HEK293 (cell line): ENCODE results near the gene PRF1.

Experiments
- CTCF ChIP-seq: fragments of 450-650 bp; formaldehyde crosslinking; IDR thresholded peaks from 2 replicates; pipeline ENCODE4 v1.5.1; 2016; ENCODE audit warnings: missing biosample characterization, missing genetic modification characterization
- GLI2 ChIP-seq: fragments of 450-650 bp; formaldehyde crosslinking; IDR thresholded peaks from 2 replicates; pipeline ENCODE4; 2017; ENCODE audit warnings: missing biosample characterization, missing genetic modification characterization, low read depth, borderline replicate concordance
- MYNN ChIP-seq: fragments of 450-650 bp; formaldehyde crosslinking; IDR thresholded peaks from 2 replicates; pipeline ENCODE4 v1.5.1; 2016; ENCODE audit warnings: missing biosample characterization, missing genetic modification characterization, borderline replicate concordance
- RBAK ChIP-seq: fragments of 450-650 bp; formaldehyde crosslinking; IDR thresholded peaks from 2 replicates; pipeline ENCODE4 v1.5.1; 2016; ENCODE audit warnings: missing biosample characterization, missing genetic modification characterization
- YY1 ChIP-seq: fragments of 450-650 bp; formaldehyde crosslinking; IDR thresholded peaks from 2 replicates; pipeline ENCODE4 v1.5.1; 2018; ENCODE audit warnings: missing biosample characterization, missing genetic modification characterization
- ZNF132 ChIP-seq: fragments of 450-650 bp; formaldehyde crosslinking; IDR thresholded peaks from 2 replicates; pipeline ENCODE4 v1.5.1; 2017; ENCODE audit warnings: missing biosample characterization, missing genetic modification characterization, borderline replicate concordance
- ZNF23 ChIP-seq: fragments of 450-650 bp; formaldehyde crosslinking; IDR thresholded peaks from 2 replicates; pipeline ENCODE4 v1.5.1; 2016; ENCODE audit warnings: missing biosample characterization, missing genetic modification characterization, borderline replicate concordance
- ZNF311 ChIP-seq: fragments of 450-650 bp; formaldehyde crosslinking; IDR thresholded peaks from 2 replicates; pipeline ENCODE4 v1.5.1; 2017; ENCODE audit warnings: missing biosample characterization, missing genetic modification characterization, borderline replicate concordance
- ZNF362 ChIP-seq: fragments of 450-650 bp; formaldehyde crosslinking; IDR thresholded peaks from 2 replicates; pipeline ENCODE4 v1.5.1; 2016; ENCODE audit warnings: missing biosample characterization, missing genetic modification characterization
- ZNF580 ChIP-seq: fragments of 450-650 bp; formaldehyde crosslinking; IDR thresholded peaks from 2 replicates; pipeline ENCODE4 v1.5.1; 2016; ENCODE audit warnings: missing biosample characterization, missing genetic modification characterization
- ZNF623 ChIP-seq: fragments of 450-650 bp; formaldehyde crosslinking; IDR thresholded peaks from 2 replicates; pipeline ENCODE4 v1.5.1; 2016; ENCODE audit warnings: missing biosample characterization, missing genetic modification characterization
- ZNF624 ChIP-seq: fragments of 450-650 bp; formaldehyde crosslinking; IDR thresholded peaks from 2 replicates; pipeline ENCODE4 v1.5.1; 2017; ENCODE audit warnings: missing biosample characterization, missing genetic modification characterization
- ZNF660 ChIP-seq: fragments of 450-650 bp; IDR thresholded peaks from 2 replicates; pipeline ENCODE4 v1.5.1; 2018; ENCODE audit warnings: missing biosample characterization, mild to moderate bottlenecking, missing genetic modification characterization
- ZNF704 ChIP-seq: fragments of 450-650 bp; formaldehyde crosslinking; IDR thresholded peaks from 2 replicates; pipeline ENCODE4 v1.5.1; 2016; ENCODE audit warnings: missing biosample characterization, missing genetic modification characterization

- TF ChIP-seq CTCF (tag by site-specific recombination) (no peak), ZNF704 (tag by site-specific recombination) (no peak), ZNF23 (tag by site-specific recombination) (no peak), MYNN (tag by site-specific recombination) (no peak), GLI2 (no peak), ZNF624 (tag by site-specific recombination) (no peak), RBAK (tag by site-specific recombination) (no peak), ZNF132 (tag by site-specific recombination) (no peak), ZNF362 (tag by site-specific recombination) (no peak), YY1 (tag by site-specific recombination) (no peak), ZNF311 (tag by site-specific recombination) (no peak), ZNF660 (tag by site-specific recombination) (no peak), ZNF623 (no peak), ZNF580 (tag by site-specific recombination) (no peak)
These were observed 33.6 kb downstream of the PRF1 start for GRCh38 chr10:70568781-70569495.
